ENCODE results near the gene PFDN5.

DNA sequence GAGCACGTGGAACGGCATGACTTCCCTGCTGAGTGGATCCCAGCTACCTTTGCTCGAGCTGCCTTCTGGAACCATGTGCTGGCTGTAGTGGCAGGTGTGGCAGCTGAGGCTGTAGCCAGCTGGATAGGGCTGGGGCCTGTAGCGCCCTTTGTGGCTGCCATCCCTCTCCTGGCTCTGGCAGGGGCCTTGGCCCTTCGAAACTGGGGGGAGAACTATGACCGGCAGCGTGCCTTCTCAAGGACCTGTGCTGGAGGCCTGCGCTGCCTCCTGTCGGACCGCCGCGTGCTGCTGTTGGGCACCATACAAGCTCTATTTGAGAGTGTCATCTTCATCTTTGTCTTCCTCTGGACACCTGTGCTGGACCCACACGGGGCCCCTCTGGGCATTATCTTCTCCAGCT, 42.0 kb upstream of the PFDN5 start:
- TF ChIP-seq CTCF (conservative IDR thresholded peaks at IDR 0.05; ENCODE audit: low read depth, low read length) (no peak), EZH2 (IDR thresholded peaks at IDR 0.05; ENCODE audit: borderline replicate concordance, low read depth, low read length, poor library complexity, severe bottlenecking) (no peak)
